Measurements from ENCODE around the gene ZFC3H1. TPM values are rescaled to one million over a fixed set of nuclear protein-coding genes. Genes with fewer than 3 reads are reported as not detected.

ZFC3H1 gene
- total and polyA plus RNA-seq, 9 of the 15 experiments (the other 6 are each of a cell fraction or from before 2014, with no cell fraction given): 14.8 to 80.5 (median 22.1) TPM

DNA sequence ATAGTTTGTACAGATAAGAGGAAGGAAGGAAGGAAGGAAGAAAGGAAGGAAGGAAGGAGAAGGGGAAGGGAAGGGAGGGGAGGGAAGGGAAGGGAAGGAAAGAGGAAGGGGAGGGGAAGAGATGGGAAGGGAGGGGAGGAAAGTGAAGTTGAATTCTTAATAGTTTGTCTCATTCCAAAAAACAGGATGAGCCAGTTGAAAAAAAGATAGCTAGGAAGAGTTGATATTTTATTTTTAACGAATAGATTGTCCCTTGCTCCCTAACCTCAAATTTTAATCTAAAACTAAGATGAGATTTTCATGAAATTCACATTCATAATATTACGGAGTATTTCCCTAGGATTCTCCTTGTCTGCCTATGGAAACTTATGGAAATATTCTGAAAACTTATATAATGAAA lies 80.7 kb downstream of the ZFC3H1 start (continued):
- TF ChIP-seq EZH2 (IDR thresholded peaks at IDR 0.05; ENCODE audit: borderline replicate concordance, low read depth, low read length) (no peak), SRF (CRISPR knock-in tag; IDR thresholded peaks at IDR 0.05) (no peak), SMAD4 (CRISPR knock-in tag; conservative IDR thresholded peaks at IDR 0.05) (no peak)
- TF ChIP-seq, protein P1, sequence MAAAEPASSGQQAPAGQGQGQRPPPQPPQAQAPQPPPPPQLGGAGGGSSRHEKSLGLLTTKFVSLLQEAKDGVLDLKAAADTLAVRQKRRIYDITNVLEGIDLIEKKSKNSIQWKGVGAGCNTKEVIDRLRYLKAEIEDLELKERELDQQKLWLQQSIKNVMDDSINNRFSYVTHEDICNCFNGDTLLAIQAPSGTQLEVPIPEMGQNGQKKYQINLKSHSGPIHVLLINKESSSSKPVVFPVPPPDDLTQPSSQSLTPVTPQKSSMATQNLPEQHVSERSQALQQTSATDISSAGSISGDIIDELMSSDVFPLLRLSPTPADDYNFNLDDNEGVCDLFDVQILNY (CRISPR knock-in tag; IDR thresholded peaks at IDR 0.05): no peak

DNA sequence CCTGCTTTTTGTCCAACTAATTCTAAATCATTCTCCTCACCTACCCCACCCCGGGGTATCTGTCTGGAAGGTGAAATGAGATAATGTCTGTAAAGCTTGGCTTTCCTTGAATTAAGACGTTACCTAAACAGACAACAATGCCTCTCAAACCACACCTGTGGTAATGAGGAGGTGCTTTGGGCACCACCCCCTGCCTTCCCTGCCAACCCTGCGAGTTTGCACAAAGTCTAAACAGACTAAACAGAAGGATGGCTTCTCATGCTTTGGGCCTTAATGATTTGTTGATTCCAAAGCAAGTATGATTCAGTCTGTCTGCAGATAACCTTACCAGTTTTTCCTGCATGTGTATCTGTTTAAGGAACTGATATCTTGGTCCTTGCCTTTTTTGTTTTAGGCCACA lies 82.4 kb downstream of the ZFC3H1 start:
- Histone ChIP-seq H3K4me1 (replicated peaks in 1 of 2; ENCODE audit: control insufficient read depth in 2 of 2, insufficient read depth in 2 of 2, low read length in 2 of 2) (no peaks in the 10 kb centered on the region; a peak in 1 of 5 replicates), H3K9ac (ENCODE audit: insufficient read depth in 1 of 2, low read depth in 2 of 2, low read length in 2 of 2) (no peak overlapping the region), H4K20me1 (replicated peaks; ENCODE audit: control insufficient read depth, insufficient read depth, low read length) (no peaks in the 10 kb centered on the region), H3K4me2 (ENCODE audit: insufficient read depth, low read length) (no peak overlapping the region), H3K79me2 (ENCODE audit: control insufficient read depth, insufficient read depth, low read length) (no peaks in the 10 kb centered on the region), H2AFZ (ENCODE audit: low read depth, low read length) (no peak overlapping the region; the same call in 1 of the 2 replicates), H3K27me3 (ENCODE audit: control insufficient read depth in 2 of 2, insufficient read depth in 2 of 2, low read length in 2 of 2) (peaks cover 0 to 7% of the 10 kb centered on the region in 2 experiments; a peak in 1 of 5 replicates), H3K27ac (ENCODE audit: extremely low read depth, low read depth, low read length) (no peak overlapping the region), H3K36me3 (ENCODE audit: control insufficient read depth, insufficient read depth, low read length) (no peaks in the 10 kb centered on the region), H3K9me3 (replicated peaks; ENCODE audit: control insufficient read depth, insufficient read depth, low read depth, low read length) (no peaks in the 10 kb centered on the region), H3K9me1 (ENCODE audit: control insufficient read depth, insufficient read depth, low read length) (no peaks in the 10 kb centered on the region), H3K4me3 (no peak overlapping the region)
- DNase-seq (ENCODE audit: extremely low read depth in 1 of 4, low spot score in 3 of 4) (no peak), FAIRE-seq (no peak), ATAC-seq (no peak)
- intact Hi-C loops (cut with micrococcal nuclease): no loop called here
- ChIA-PET POLR2A (no interaction called here), CTCF (ENCODE audit: low intra/inter-chr PET ratio) (no interaction called here)
- BruUV-seq (replicated peaks): no TSS peak
- WGBS (ENCODE audit: insufficient coverage, low coverage, missing lambda C conversion rate): 24% methylated on average over 3 of the region's 3 CpGs
- in situ Hi-C loops (cut with MboI): no loop called here
- TF ChIP-seq, protein P2, sequence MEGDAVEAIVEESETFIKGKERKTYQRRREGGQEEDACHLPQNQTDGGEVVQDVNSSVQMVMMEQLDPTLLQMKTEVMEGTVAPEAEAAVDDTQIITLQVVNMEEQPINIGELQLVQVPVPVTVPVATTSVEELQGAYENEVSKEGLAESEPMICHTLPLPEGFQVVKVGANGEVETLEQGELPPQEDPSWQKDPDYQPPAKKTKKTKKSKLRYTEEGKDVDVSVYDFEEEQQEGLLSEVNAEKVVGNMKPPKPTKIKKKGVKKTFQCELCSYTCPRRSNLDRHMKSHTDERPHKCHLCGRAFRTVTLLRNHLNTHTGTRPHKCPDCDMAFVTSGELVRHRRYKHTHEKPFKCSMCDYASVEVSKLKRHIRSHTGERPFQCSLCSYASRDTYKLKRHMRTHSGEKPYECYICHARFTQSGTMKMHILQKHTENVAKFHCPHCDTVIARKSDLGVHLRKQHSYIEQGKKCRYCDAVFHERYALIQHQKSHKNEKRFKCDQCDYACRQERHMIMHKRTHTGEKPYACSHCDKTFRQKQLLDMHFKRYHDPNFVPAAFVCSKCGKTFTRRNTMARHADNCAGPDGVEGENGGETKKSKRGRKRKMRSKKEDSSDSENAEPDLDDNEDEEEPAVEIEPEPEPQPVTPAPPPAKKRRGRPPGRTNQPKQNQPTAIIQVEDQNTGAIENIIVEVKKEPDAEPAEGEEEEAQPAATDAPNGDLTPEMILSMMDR (IDR thresholded peaks at IDR 0.05 in 2 of 3, conservative IDR thresholded peaks at IDR 0.05 in 1 of 3; ENCODE audit: insufficient read depth in 2 of 3, low read depth in 1 of 3, low read length in 3 of 3): no peak
- TF ChIP-seq SAFB (IDR thresholded peaks at IDR 0.05; ENCODE audit: borderline replicate concordance, low read depth, low read length) (no peak), L3MBTL2 (IDR thresholded peaks at IDR 0.05) (no peak), GABPA (tag; conservative IDR thresholded peaks at IDR 0.05; ENCODE audit: low read depth) (no peak), EGR1 (conservative IDR thresholded peaks at IDR 0.05) (no peak), FOXK2 (conservative IDR thresholded peaks at IDR 0.05 in 1 of 2, IDR thresholded peaks at IDR 0.05 in 1 of 2; ENCODE audit: low read depth in 2 of 2) (no peak)

Data from K562 (cell line).